Fibroblast of villous mesenchyme (primary cell): ENCODE data around the gene EVC. TPM values are rescaled to one million over a fixed set of nuclear protein-coding genes. Genes with fewer than 3 reads are reported as not detected.
"Not testable (repeated sequence)": the region's sequence is repeated elsewhere in the genome, so short reads cannot be mapped to it uniquely, and the experiment has no call there.

Source experiments
- DNase-seq: peaks from one replicate; pipeline ENCODE4 v3.0.0-alpha.2; 2010; ENCODE audit warnings: low read depth
- H3K4me3 ChIP-seq: 2 replicates; pipeline ENCODE4 v1.5.1; 2011; ENCODE audit warnings: low read depth, mild to moderate bottlenecking, low read length
- total RNA-seq: library from RNA; depleted of rRNA; stranded (reverse); fragments of >200 nt; gene quantifications from 2 replicates; pipeline ENCODE4 v1.2.3, GENCODE V29; 2012
- TF ChIP-seq, protein P1 (sequence below): IDR thresholded peaks from 2 replicates; pipeline ENCODE4 v1.5.1; 2012; ENCODE audit warnings: low read depth, mild to moderate bottlenecking, low read length; ENCODE audit not compliant: insufficient read depth

EVC gene
- total RNA-seq, 1 donor, result 35.0 TPM

DNA sequence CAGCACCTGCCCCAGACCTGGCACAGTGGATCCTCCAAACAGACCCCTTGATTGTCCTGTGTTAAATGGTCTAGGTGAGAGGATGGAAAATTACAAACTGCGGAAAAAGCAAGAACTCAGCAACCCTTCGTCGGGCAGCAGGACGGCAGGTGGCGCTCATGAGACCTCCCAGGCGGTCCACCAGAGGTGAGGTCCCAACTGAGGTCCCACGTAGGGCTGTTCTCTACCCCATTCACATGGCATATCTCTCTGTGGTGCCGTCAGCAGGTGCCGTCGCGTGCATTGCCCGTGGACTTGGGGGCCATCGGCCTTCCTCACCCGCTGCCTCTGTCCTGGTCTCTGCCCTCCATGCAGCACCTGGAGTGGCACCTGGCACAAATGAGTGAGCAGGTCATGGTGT lies 93.7 kb downstream of the EVC start:
- TF ChIP-seq, protein P1, sequence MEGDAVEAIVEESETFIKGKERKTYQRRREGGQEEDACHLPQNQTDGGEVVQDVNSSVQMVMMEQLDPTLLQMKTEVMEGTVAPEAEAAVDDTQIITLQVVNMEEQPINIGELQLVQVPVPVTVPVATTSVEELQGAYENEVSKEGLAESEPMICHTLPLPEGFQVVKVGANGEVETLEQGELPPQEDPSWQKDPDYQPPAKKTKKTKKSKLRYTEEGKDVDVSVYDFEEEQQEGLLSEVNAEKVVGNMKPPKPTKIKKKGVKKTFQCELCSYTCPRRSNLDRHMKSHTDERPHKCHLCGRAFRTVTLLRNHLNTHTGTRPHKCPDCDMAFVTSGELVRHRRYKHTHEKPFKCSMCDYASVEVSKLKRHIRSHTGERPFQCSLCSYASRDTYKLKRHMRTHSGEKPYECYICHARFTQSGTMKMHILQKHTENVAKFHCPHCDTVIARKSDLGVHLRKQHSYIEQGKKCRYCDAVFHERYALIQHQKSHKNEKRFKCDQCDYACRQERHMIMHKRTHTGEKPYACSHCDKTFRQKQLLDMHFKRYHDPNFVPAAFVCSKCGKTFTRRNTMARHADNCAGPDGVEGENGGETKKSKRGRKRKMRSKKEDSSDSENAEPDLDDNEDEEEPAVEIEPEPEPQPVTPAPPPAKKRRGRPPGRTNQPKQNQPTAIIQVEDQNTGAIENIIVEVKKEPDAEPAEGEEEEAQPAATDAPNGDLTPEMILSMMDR, result no peak
- DNase-seq, result no peak
- H3K4me3 ChIP-seq, result no peak overlapping the region

DNA sequence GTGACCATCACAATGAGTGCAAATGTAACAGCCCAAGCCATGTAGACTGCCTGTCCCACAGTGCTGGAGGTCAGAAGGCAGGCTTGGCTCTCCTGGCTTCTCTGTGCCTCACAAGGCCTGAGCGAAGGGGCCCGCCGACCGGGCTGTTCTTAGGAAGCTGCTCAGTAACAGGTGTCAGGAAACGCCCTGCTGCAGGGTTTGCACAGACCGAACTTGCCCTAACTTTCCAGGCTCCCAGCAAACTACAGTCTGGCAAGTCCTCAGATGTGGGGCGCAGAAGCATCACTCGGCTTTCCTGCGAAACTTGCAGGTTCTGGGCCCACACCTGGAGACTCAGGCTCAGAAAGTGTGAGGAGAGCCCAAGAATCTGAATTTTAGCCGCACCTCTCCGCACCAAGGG lies 94.3 kb downstream of the EVC start:
- DNase-seq, result no peak
- H3K4me3 ChIP-seq, result no peak overlapping the region
- TF ChIP-seq, protein P1, result no peak

DNA sequence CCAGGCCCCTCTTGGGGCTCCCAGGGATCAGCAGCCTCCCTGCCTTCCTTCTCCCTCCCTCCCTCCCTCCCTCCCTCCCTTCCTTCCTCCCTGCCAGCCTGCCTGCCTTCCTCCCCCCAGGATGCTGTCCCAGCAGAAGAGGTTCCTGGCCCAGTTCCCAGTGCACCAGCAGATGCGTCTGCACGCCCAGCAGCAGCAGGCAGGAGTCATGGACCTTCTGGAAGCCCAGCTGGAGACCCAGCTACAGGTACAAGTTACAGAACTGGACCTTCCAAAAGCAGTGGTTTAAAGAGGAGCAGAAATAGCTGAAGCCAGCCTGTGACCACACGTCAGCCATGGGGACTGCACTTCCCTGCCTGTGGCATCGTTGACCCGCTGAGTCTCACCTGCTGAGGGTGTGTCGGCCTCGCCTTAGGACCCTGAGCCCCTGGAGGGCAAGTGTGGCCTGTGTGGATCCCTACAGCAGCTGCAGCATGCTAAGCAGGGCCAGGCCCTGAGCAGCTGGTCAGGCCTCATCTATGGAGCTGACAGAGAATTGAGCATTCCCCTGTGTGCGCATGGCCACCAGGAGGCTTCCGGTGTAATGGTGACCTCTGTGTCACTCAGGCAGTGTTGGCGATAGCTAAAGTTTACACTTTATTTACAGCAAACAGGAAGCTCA lies 97.2 kb downstream of the EVC start:
- no peak overlapping the region for H3K4me3 ChIP-seq
- DNase-seq, result peak; percentile 10
- TF ChIP-seq, protein P1, result no peak

DNA sequence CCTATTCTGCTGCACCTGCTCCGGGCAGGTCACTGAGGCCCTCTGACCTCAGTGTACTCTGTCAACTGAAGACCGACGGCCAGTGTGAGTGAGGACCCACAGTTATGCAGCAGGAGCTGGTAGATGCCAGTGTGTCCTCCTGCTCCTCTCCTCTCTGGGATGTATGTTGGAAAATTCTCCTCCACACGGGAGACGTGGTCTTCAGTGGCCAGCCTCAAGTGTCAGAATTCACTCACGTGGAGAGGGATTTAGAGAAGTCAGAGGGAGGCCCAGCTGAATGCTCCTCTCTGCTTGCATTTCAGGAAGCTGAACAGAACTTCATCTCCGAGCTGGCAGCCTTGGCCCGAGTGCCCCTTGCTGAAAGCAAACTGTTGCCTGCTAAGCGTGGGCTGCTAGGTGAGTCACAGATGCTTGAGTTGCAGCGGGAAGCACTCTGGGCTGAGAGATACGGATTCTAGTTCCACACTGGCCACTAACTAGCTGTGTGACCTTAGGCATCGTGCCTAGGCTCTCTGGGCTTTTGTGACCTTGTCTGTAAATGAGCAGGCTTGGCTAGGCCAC lies 98.3 kb downstream of the EVC start:
- no peak overlapping the region for H3K4me3 ChIP-seq
- DNase-seq, result no peak
- TF ChIP-seq, protein P1, result no peak

DNA sequence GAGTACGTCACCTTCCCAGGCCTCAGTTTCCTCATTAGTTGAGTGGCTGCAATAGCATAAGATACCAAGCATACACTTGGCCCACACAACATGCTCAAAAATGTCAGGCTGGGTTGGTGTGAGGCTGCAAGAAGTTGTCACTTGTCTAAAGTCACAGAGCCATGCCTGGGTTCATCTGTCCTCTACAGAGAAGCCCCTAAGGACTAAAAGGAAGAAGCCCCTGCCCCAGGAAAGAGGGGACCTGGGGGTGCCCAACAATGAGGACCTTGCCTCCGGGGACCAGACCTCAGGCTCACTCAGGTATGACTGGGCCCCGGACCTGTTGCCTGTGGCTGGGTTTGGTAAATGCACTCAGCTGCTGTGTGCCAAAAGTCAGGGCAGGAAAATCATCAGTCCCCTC lies 99.2 kb downstream of the EVC start:
- no peak for DNase-seq
- H3K4me3 ChIP-seq, result no peak overlapping the region

DNA sequence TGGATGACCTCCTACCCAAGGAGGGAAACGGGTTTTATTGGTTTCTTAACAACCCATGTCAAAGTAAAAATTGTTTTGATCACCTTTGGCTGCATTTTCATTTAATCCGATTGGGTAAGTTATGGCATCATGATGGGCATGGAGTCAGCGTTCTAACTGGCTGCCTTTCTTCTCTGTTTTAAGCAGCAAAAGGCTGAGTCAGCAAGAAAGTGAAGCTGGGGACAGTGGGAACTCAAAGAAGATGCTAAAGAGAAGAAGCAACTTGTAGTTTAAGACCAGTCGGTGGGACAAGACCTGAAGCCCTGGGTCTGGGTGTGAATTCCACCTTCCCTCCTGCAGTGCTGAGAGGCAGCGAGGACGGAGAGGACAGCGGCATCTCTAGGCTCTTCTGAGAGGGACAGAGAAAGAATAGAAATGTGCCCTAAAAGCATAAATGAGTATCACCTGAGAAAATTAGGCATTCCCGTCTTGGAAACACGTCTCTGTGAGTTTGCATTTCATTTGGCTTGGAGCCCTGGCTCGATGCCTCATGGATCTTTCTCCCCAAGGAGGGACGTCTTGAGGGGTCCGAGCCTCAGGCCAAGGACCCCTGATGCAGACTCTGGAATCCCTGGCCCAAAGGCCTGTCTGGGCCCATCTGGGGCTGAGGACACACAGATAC lies 99.9 kb downstream of the EVC start:
- no peak overlapping the region for H3K4me3 ChIP-seq
- TF ChIP-seq, protein P1, result no peak
- no peak for DNase-seq

More for the DNA sequence above, 99.2 kb downstream of the EVC start:
- TF ChIP-seq, protein P1, result no peak

DNA sequence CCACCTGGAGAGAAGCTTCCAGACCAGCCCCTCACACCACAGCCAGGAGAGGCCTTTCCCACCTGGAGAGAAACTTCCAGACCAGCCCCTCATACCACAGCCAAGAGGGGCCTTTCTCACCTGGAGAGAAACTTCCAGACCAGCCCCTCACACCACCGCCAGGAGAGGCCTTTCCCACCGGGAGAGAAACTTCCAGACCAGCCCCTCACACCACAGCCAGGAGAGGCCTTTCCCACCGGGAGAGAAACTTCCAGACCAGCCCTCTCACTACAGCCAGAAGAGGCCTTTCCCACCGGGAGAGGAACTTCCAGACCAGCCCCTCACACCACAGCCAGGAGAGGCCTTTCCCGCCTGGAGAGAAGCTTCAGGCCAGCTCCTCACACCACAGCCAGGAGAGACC lies 101.1 kb downstream of the EVC start:
- not testable (repeated sequence) for DNase-seq, H3K4me3 ChIP-seq
